Thyroid gland (tissue), 4 donors: ENCODE measurements around the gene MMP3.

Experiments used
- POLR2A ChIP-seq, 2 donors: fragments of 450-650 bp; IDR thresholded peaks; one replicate each; pipeline ENCODE4 v1.6.1; 2017; ENCODE audit warnings: antibody characterized with exemption in 2 of 2, mild to moderate bottlenecking in 2 of 2, moderate library complexity in 1 of 2
- TF ChIP-seq, protein P1 (sequence below), 6 experiments: fragments of 200-600 bp in 3 of 6; fragments of 450-650 bp in 3 of 6; sonication (generic) in 3 of 6; IDR thresholded peaks; one replicate each; pipeline ENCODE4 v1.5.1; 2016 to 2019; ENCODE audit warnings: antibody characterized with exemption in 6 of 6, mild to moderate bottlenecking in 2 of 6, inconsistent platforms in 1 of 6, moderate library complexity in 1 of 6

DNA sequence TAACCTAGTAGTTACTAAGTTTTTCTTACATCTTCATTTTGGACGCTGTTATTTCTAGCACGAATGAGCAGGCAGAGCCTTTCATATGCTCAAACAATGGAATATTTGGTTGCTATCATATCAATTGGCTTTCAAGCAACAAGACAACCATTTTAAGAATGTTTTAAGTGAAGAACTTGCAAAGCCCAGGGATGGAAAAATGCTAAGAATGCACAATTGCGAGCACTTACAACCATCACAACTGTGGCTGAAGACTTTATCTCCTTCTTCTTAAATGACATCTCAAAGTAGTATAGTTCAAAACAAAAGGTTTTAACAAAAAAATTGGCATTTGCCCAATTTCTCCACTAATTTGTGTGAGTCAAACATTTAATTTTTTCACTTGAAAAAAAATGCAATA lies 37.1 kb downstream of the MMP3 start:
- TF ChIP-seq POLR2A (IDR thresholded peaks at IDR 0.05), result no peak
- TF ChIP-seq, protein P1, sequence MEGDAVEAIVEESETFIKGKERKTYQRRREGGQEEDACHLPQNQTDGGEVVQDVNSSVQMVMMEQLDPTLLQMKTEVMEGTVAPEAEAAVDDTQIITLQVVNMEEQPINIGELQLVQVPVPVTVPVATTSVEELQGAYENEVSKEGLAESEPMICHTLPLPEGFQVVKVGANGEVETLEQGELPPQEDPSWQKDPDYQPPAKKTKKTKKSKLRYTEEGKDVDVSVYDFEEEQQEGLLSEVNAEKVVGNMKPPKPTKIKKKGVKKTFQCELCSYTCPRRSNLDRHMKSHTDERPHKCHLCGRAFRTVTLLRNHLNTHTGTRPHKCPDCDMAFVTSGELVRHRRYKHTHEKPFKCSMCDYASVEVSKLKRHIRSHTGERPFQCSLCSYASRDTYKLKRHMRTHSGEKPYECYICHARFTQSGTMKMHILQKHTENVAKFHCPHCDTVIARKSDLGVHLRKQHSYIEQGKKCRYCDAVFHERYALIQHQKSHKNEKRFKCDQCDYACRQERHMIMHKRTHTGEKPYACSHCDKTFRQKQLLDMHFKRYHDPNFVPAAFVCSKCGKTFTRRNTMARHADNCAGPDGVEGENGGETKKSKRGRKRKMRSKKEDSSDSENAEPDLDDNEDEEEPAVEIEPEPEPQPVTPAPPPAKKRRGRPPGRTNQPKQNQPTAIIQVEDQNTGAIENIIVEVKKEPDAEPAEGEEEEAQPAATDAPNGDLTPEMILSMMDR (IDR thresholded peaks at IDR 0.05), result no peak
